H9 (cell line): ENCODE measurements around the gene PLEKHG5. TPM values are rescaled to one million over a fixed set of nuclear protein-coding genes. Genes with fewer than 3 reads are reported as not detected.

Experiments used
- DNase-seq: peaks from one replicate; pipeline ENCODE4 v3.0.0-alpha.2; 2017
- H2AFZ ChIP-seq: one replicate; pipeline ENCODE4 v1.6.1; 2013; ENCODE audit warnings: mild to moderate bottlenecking, low read length, control low read depth, moderate library complexity
- H2AK5ac ChIP-seq: 2 replicates; pipeline ENCODE4 v1.6.1; 2013; ENCODE audit warnings: low read length, control low read depth, mixed read lengths; ENCODE audit not compliant: insufficient read length
- H2BK120ac ChIP-seq: one replicate; pipeline ENCODE4 v1.6.1; 2013; ENCODE audit warnings: low read depth, mild to moderate bottlenecking, low read length, control low read depth, inconsistent platforms; ENCODE audit not compliant: poor library complexity, severe bottlenecking
- H2BK12ac ChIP-seq: 2 replicates; pipeline ENCODE4 v1.6.1; 2013; ENCODE audit warnings: low read length, control low read depth, mixed read lengths, low read depth; ENCODE audit not compliant: insufficient read length
- H2BK15ac ChIP-seq: 2 replicates; pipeline ENCODE4 v1.6.1; 2013; ENCODE audit warnings: low read depth, low read length, control low read depth
- H2BK20ac ChIP-seq: one replicate; pipeline ENCODE4 v1.6.1; 2013; ENCODE audit warnings: low read depth, mild to moderate bottlenecking, low read length, control low read depth, inconsistent platforms; ENCODE audit not compliant: poor library complexity, severe bottlenecking
- H2BK5ac ChIP-seq: 2 replicates; pipeline ENCODE4 v1.6.1; 2013; ENCODE audit warnings: low read length, control low read depth, mixed read lengths; ENCODE audit not compliant: insufficient read length
- H3K14ac ChIP-seq: 2 replicates; pipeline ENCODE4 v1.6.1; 2013; ENCODE audit warnings: low read length, control low read depth; ENCODE audit not compliant: insufficient read depth
- H3K18ac ChIP-seq: 2 replicates; pipeline ENCODE4 v1.6.1; 2013; ENCODE audit warnings: low read depth, mild to moderate bottlenecking, mixed read lengths, low read length, control low read depth; ENCODE audit not compliant: insufficient read length
- H3K23ac ChIP-seq: 2 replicates; pipeline ENCODE4 v1.6.1; 2013; ENCODE audit warnings: low read length, control low read depth, mixed read lengths, low read depth; ENCODE audit not compliant: insufficient read length
- H3K23me2 ChIP-seq: 2 replicates; pipeline ENCODE4 v1.6.1; 2013; ENCODE audit warnings: low read depth, mild to moderate bottlenecking, mixed read lengths, low read length, control low read depth; ENCODE audit not compliant: insufficient read length, poor library complexity, severe bottlenecking
- H3K27ac ChIP-seq: 2 replicates; pipeline ENCODE4 v1.5.1; 2013; ENCODE audit warnings: low read length, control low read depth, mixed read lengths, low read depth; ENCODE audit not compliant: insufficient read length
- H3K27me3 ChIP-seq: 2 replicates; pipeline ENCODE4 v1.6.1; 2013; ENCODE audit warnings: low read length, control low read depth, inconsistent platforms; ENCODE audit not compliant: insufficient read depth
- H3K4ac ChIP-seq: 2 replicates; pipeline ENCODE4 v1.6.1; 2013; ENCODE audit warnings: low read depth, mild to moderate bottlenecking, control low read depth, inconsistent platforms, low read length, moderate library complexity
- H3K4me1 ChIP-seq: 2 replicates; pipeline ENCODE4 v1.6.1; 2013; ENCODE audit warnings: low read length, control low read depth, inconsistent platforms; ENCODE audit not compliant: insufficient read depth
- H3K4me2 ChIP-seq: 2 replicates; pipeline ENCODE4 v1.6.1; 2013; ENCODE audit warnings: low read length, control low read depth, mixed read lengths; ENCODE audit not compliant: insufficient read length, insufficient read depth
- H3K56ac ChIP-seq: 2 replicates; pipeline ENCODE4 v1.6.1; 2013; ENCODE audit warnings: low read depth, mild to moderate bottlenecking, mixed read lengths, low read length, control low read depth; ENCODE audit not compliant: insufficient read length
- H3K79me1 ChIP-seq: 2 replicates; pipeline ENCODE4 v1.6.1; 2013; ENCODE audit warnings: low read depth, mild to moderate bottlenecking, moderate library complexity, low read length, control low read depth, inconsistent platforms; ENCODE audit not compliant: insufficient read depth, poor library complexity, severe bottlenecking
- H3K79me2 ChIP-seq: 2 replicates; pipeline ENCODE4 v1.6.1; 2013; ENCODE audit warnings: low read length, control low read depth, inconsistent platforms; ENCODE audit not compliant: insufficient read depth
- H3K9ac ChIP-seq: 2 replicates; pipeline ENCODE4 v1.6.1; 2013; ENCODE audit warnings: low read length, control low read depth, mixed read lengths; ENCODE audit not compliant: insufficient read length; ENCODE audit errors: extremely low read depth
- H3K9me3 ChIP-seq: one replicate; pipeline ENCODE4 v1.6.1; 2013; ENCODE audit warnings: low read depth, low read length, inconsistent platforms; ENCODE audit not compliant: control insufficient read depth
- H3T11ph ChIP-seq: one replicate; pipeline ENCODE4 v1.6.1; 2013; ENCODE audit warnings: mild to moderate bottlenecking, low read length, control low read depth, inconsistent platforms
- H4K20me1 ChIP-seq: one replicate; pipeline ENCODE4 v1.6.1; 2013; ENCODE audit not compliant: control insufficient read depth, insufficient read length, insufficient read depth
- H4K5ac ChIP-seq: 2 replicates; pipeline ENCODE4 v1.6.1; 2013; ENCODE audit warnings: low read depth, mild to moderate bottlenecking, mixed read lengths, low read length, control low read depth; ENCODE audit not compliant: insufficient read length
- H4K8ac ChIP-seq: replicated peaks from 2 replicates; pipeline ENCODE4 v1.6.1; 2013; ENCODE audit warnings: low read length, control low read depth, mixed read lengths, low read depth; ENCODE audit not compliant: insufficient read length
- H4K91ac ChIP-seq: 2 replicates; pipeline ENCODE4 v1.6.1; 2013; ENCODE audit warnings: low read depth, mild to moderate bottlenecking, moderate library complexity, mixed read lengths, low read length, control low read depth; ENCODE audit not compliant: insufficient read length
- H3K27ac Mint-ChIP-seq, 3 experiments: 2 replicates in 2 of 3; 3 replicates in 1 of 3; pipeline ENCODE4 v1.8.0; 2020 to 2021; ENCODE audit warnings: mixed read lengths in 3 of 3, mild to moderate bottlenecking in 1 of 3, moderate library complexity in 1 of 3
- H3K27me3 Mint-ChIP-seq: 2 replicates; pipeline ENCODE4 v1.8.0; 2021; ENCODE audit warnings: low read depth, mild to moderate bottlenecking, moderate library complexity, mixed read lengths
- H3K36me3 Mint-ChIP-seq, 3 experiments: 2 replicates in 2 of 3; 3 replicates in 1 of 3; pipeline ENCODE4 v1.8.0; 2020 to 2021; ENCODE audit warnings: low read depth in 3 of 3, mixed read lengths in 3 of 3; ENCODE audit not compliant: insufficient read depth in 1 of 3
- H3K4me1 Mint-ChIP-seq, 2 experiments: 2 replicates each; pipeline ENCODE4 v1.8.0; 2020; ENCODE audit warnings: mixed read lengths in 2 of 2
- H3K4me3 Mint-ChIP-seq, 2 experiments: 2 replicates in 1 of 2; 3 replicates in 1 of 2; pipeline ENCODE4 v1.8.0; 2020 to 2021; ENCODE audit warnings: mild to moderate bottlenecking in 2 of 2, mixed read lengths in 2 of 2, moderate library complexity in 1 of 2
- H3K9me3 Mint-ChIP-seq, 2 experiments: 2 replicates in 1 of 2; 3 replicates in 1 of 2; pipeline ENCODE4 v1.8.0; 2020; ENCODE audit warnings: mild to moderate bottlenecking in 2 of 2, mixed read lengths in 2 of 2, moderate library complexity in 1 of 2
- WGBS: extraction: QIAGEN DNeasy Blood & Tissue Kit; methylation state at CpG from one replicate; pipeline ENCODE4 v1.1.7; 2013; ENCODE audit warnings: missing lambda C conversion rate, low lambda C conversion rate, mixed read lengths; ENCODE audit not compliant: insufficient read length; ENCODE audit errors: extremely low coverage; 5-methylcytosine and 5-hydroxymethylcytosine counted together
- total RNA-seq: library from RNA; stranded (reverse); gene quantifications from 2 replicates; pipeline ENCODE4 v1.2.1, GENCODE V29; 2021
- TF ChIP-seq, protein P1 (sequence below): fragments of 200-600 bp; sonication (generic); conservative IDR thresholded peaks from 3 replicates; pipeline ENCODE4 v1.8.0; 2021; ENCODE audit warnings: antibody characterized with exemption, mild to moderate bottlenecking

Gene PLEKHG5
- total RNA-seq, 1 experiment from 2014 or later = 22.3 TPM

DNA sequence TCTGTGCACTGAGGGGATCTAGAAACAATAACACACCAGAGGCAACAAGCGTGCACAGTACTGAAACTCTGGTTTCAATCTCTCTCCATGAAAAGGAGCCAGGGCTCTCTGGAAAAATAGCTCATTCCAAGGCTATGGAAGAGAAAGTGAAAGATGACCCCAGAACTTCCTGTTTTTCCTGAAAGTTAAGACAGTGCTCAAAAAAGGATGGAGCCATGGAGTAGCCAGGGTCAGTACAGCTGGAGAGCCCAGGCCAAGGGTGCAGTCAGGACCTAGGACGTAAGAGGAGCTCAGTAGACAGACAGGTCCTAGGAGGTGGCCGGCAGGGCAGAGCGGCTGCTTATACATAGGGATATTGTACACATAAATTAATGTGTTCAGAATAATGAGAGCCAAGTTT lies 43.7 kb upstream of the PLEKHG5 start:
- no peak for DNase-seq
- Mint-ChIP-seq H3K4me1 (peaks cover 0 to 3% of the 10 kb centered on the region in 2 experiments; a peak in 1 of 4 replicates), H3K27ac (no peak overlapping the region; a peak in 1 of 7 replicates), H3K27me3 (no peaks in the 10 kb centered on the region), H3K4me3 (no peak overlapping the region), H3K9me3 (no peaks in the 10 kb centered on the region), H3K36me3 (peaks cover 28 to 68% (median 60%) of the 10 kb centered on the region in 3 experiments; a peak in 6 of 7 replicates)
- Histone ChIP-seq H3K9me3 (no peaks in the 10 kb centered on the region), H3K27ac (no peak overlapping the region), H3K4ac (no peak overlapping the region), H2AK5ac (no peak overlapping the region), H3K27me3 (no peaks in the 10 kb centered on the region), H2AFZ (no peak overlapping the region), H3K23ac (no peak overlapping the region), H3K4me2 (no peak overlapping the region), H4K8ac (no peak overlapping the region), H3K18ac (no peak overlapping the region), H3K79me2 (no peaks in the 10 kb centered on the region), H4K91ac (no peak overlapping the region), H4K20me1 (no peaks in the 10 kb centered on the region), H2BK5ac (no peak overlapping the region), H2BK20ac (no peak overlapping the region), H3K9ac (no peak overlapping the region), H3K79me1 (no peaks in the 10 kb centered on the region), H2BK12ac (no peak overlapping the region), H3K14ac (no peak overlapping the region), H2BK120ac (no peak overlapping the region), H3T11ph (no peak overlapping the region), H2BK15ac (no peak overlapping the region), H3K4me1 (no peaks in the 10 kb centered on the region), H4K5ac (no peak overlapping the region), H3K56ac (no peak overlapping the region), H3K23me2 (no peaks in the 10 kb centered on the region)
- TF ChIP-seq, protein P1, sequence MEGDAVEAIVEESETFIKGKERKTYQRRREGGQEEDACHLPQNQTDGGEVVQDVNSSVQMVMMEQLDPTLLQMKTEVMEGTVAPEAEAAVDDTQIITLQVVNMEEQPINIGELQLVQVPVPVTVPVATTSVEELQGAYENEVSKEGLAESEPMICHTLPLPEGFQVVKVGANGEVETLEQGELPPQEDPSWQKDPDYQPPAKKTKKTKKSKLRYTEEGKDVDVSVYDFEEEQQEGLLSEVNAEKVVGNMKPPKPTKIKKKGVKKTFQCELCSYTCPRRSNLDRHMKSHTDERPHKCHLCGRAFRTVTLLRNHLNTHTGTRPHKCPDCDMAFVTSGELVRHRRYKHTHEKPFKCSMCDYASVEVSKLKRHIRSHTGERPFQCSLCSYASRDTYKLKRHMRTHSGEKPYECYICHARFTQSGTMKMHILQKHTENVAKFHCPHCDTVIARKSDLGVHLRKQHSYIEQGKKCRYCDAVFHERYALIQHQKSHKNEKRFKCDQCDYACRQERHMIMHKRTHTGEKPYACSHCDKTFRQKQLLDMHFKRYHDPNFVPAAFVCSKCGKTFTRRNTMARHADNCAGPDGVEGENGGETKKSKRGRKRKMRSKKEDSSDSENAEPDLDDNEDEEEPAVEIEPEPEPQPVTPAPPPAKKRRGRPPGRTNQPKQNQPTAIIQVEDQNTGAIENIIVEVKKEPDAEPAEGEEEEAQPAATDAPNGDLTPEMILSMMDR = no peak
- WGBS = no CpG with 5 or more reads among the region's 4 CpGs
